Activated T-helper 1 cell treated with anti-CD3 and anti-CD28 coated beads, Interleukin-12 subunit alpha, Interleukin-12 subunit beta, Interleukin-2, Interleukin-4 antibody, amounts not matched to agents 30 ng/mL and 10 ng/mL and 1 ng/mL, durations not matched to agents 14 hours and 24 hours and 36 hours (primary cell): ENCODE results near the gene CEP89. TPM values are rescaled to one million over a fixed set of nuclear protein-coding genes. Genes with fewer than 3 reads are reported as not detected.
"Not testable (repeated sequence)": the region's sequence is repeated elsewhere in the genome, so short reads cannot be mapped to it uniquely, and the experiment has no call there.

ENCODE experiments used
- DNase-seq: peaks from one replicate; pipeline ENCODE4 v3.0.0; 2021; ENCODE audit warnings: low spot score
- H3K27ac Mint-ChIP-seq: one replicate; pipeline ENCODE4 v1.8.0; 2021; ENCODE audit warnings: mild to moderate bottlenecking, mixed read lengths
- H3K27me3 Mint-ChIP-seq: one replicate; pipeline ENCODE4 v1.8.0; 2022; ENCODE audit warnings: mild to moderate bottlenecking, moderate library complexity, mixed read lengths; ENCODE audit not compliant: insufficient read depth
- H3K36me3 Mint-ChIP-seq: one replicate; pipeline ENCODE4 v1.8.0; 2021; ENCODE audit warnings: low read depth, mixed read lengths
- H3K4me1 Mint-ChIP-seq: one replicate; pipeline ENCODE4 v1.8.0; 2021; ENCODE audit warnings: low read depth, mixed read lengths
- H3K4me3 Mint-ChIP-seq: one replicate; pipeline ENCODE4 v1.8.0; 2021; ENCODE audit warnings: mild to moderate bottlenecking, moderate library complexity, mixed read lengths
- H3K9me3 Mint-ChIP-seq: one replicate; pipeline ENCODE4 v1.8.0; 2021; ENCODE audit warnings: mixed read lengths
- intact Hi-C: fragments of 100-400 bp; cut with micrococcal nuclease; formaldehyde crosslinking; loops from one replicate; pipeline ENCODE4 v1.15.1; 2024
- total RNA-seq: library from RNA; stranded (reverse); gene quantifications from 2 replicates; pipeline ENCODE4 v1.2.3, GENCODE V29; 2022

The CEP89 gene
- total RNA-seq, 1 donor from 2014 or later: 15.5 TPM

- H3K4me1 Mint-ChIP-seq: peaks cover 5% of the 10 kb centered on the region
- H3K27ac Mint-ChIP-seq: no peak overlapping the region
- H3K36me3 Mint-ChIP-seq: no peaks in the 10 kb centered on the region
- no peaks in the 10 kb centered on the region for H3K9me3 Mint-ChIP-seq
- intact Hi-C loops: no loop called here
- H3K4me3 Mint-ChIP-seq: no peak overlapping the region
- no peaks in the 10 kb centered on the region for H3K27me3 Mint-ChIP-seq
- no peak for DNase-seq
Measured at GRCh38 chr19:32988724-32989123, 17.0 kb upstream of the CEP89 start.

GRCh38 chr19:32988254-32988653, 16.5 kb upstream of the CEP89 start:
- H3K9me3 Mint-ChIP-seq, intact Hi-C loops, H3K4me1 Mint-ChIP-seq, DNase-seq, H3K4me3 Mint-ChIP-seq, H3K27ac Mint-ChIP-seq, H3K36me3 Mint-ChIP-seq, H3K27me3 Mint-ChIP-seq: not testable (repeated sequence)

GRCh38 chr19:32982488-32982887, 10.7 kb upstream of the CEP89 start:
- DNase-seq, H3K36me3 Mint-ChIP-seq, H3K4me1 Mint-ChIP-seq, intact Hi-C loops, H3K4me3 Mint-ChIP-seq, H3K9me3 Mint-ChIP-seq, H3K27me3 Mint-ChIP-seq, H3K27ac Mint-ChIP-seq: not testable (repeated sequence)

GRCh38 chr19:32979807-32980206, 8.0 kb upstream of the CEP89 start:
- not testable (repeated sequence) for DNase-seq, H3K9me3 Mint-ChIP-seq, H3K27me3 Mint-ChIP-seq, H3K27ac Mint-ChIP-seq, H3K4me1 Mint-ChIP-seq, H3K4me3 Mint-ChIP-seq, H3K36me3 Mint-ChIP-seq
- intact Hi-C loops: loop anchor here (10.0 kb wide), 1 partner anchor 185 kb away; no protein-coding TSS in a partner anchor

GRCh38 chr19:32977813-32978212, 6.1 kb upstream of the CEP89 start:
- not testable (repeated sequence) for H3K27me3 Mint-ChIP-seq, H3K4me3 Mint-ChIP-seq, H3K9me3 Mint-ChIP-seq, H3K36me3 Mint-ChIP-seq, DNase-seq, H3K4me1 Mint-ChIP-seq, H3K27ac Mint-ChIP-seq
- intact Hi-C loops: loop anchor here (10.0 kb wide), 1 partner anchor 183 kb away; no protein-coding TSS in a partner anchor

GRCh38 chr19:32977280-32977679, 5.5 kb upstream of the CEP89 start:
- no peak overlapping the region for H3K4me3 Mint-ChIP-seq
- H3K27me3 Mint-ChIP-seq: no peaks in the 10 kb centered on the region
- intact Hi-C loops: loop anchor here (10.0 kb wide), 1 partner anchor 182 kb away; no protein-coding TSS in a partner anchor
- no peaks in the 10 kb centered on the region for H3K9me3 Mint-ChIP-seq
- peaks cover 9% of the 10 kb centered on the region for H3K4me1 Mint-ChIP-seq
- no peak for DNase-seq
- H3K36me3 Mint-ChIP-seq: peaks cover 8% of the 10 kb centered on the region
- no peak overlapping the region for H3K27ac Mint-ChIP-seq

- H3K27me3 Mint-ChIP-seq: no peaks in the 10 kb centered on the region
- H3K4me1 Mint-ChIP-seq: peaks cover 9% of the 10 kb centered on the region
- no peaks in the 10 kb centered on the region for H3K9me3 Mint-ChIP-seq
- intact Hi-C loops: loop anchor here (10.0 kb wide), 1 partner anchor 182 kb away; no protein-coding TSS in a partner anchor
- peaks cover 8% of the 10 kb centered on the region for H3K36me3 Mint-ChIP-seq
- H3K4me3 Mint-ChIP-seq: no peak overlapping the region
- H3K27ac Mint-ChIP-seq: no peak overlapping the region
- peak; percentile 48 for DNase-seq
Measured at GRCh38 chr19:32976223-32976805, 4.6 kb upstream of the CEP89 start.

GRCh38 chr19:32971012-32971595, 654 bp downstream of the CEP89 start:
- H3K9me3 Mint-ChIP-seq: no peaks in the 10 kb centered on the region
- H3K27me3 Mint-ChIP-seq: no peaks in the 10 kb centered on the region
- H3K27ac Mint-ChIP-seq: peak overlapping the region; percentile 86
- intact Hi-C loops: loop anchor here (5.0 to 10.0 kb wide), 3 partner anchors 91 to 564 kb away; partner anchors contain the start of genes DPY19L3 and RHPN2
- DNase-seq: no peak
- peak overlapping the region; percentile 96 for H3K4me3 Mint-ChIP-seq
- H3K36me3 Mint-ChIP-seq: peaks cover 5% of the 10 kb centered on the region
- peaks cover 11% of the 10 kb centered on the region for H3K4me1 Mint-ChIP-seq

GRCh38 chr19:32969549-32969948, 2.2 kb downstream of the CEP89 start:
- DNase-seq: no peak
- Mint-ChIP-seq H3K36me3 (peaks cover under 1% of the 10 kb centered on the region), H3K4me3 (no peak overlapping the region), H3K9me3 (no peaks in the 10 kb centered on the region), H3K4me1 (peaks cover 6% of the 10 kb centered on the region), H3K27ac (no peak overlapping the region), H3K27me3 (no peaks in the 10 kb centered on the region)
- intact Hi-C loops: no loop called here

GRCh38 chr19:32966750-32967149, 5.0 kb downstream of the CEP89 start:
- Mint-ChIP-seq H3K4me3 (no peak overlapping the region), H3K9me3 (no peaks in the 10 kb centered on the region), H3K4me1 (peaks cover 6% of the 10 kb centered on the region), H3K27me3 (no peaks in the 10 kb centered on the region), H3K36me3 (peaks cover 6% of the 10 kb centered on the region), H3K27ac (no peak overlapping the region)
- intact Hi-C loops: no loop called here
- DNase-seq: no peak

GRCh38 chr19:32945260-32945659, 26.5 kb downstream of the CEP89 start:
- no peak overlapping the region for H3K27ac Mint-ChIP-seq

GRCh38 chr19:32941273-32941672, 30.5 kb downstream of the CEP89 start:
- H3K27ac Mint-ChIP-seq, DNase-seq, H3K36me3 Mint-ChIP-seq, H3K4me1 Mint-ChIP-seq, H3K9me3 Mint-ChIP-seq, intact Hi-C loops, H3K4me3 Mint-ChIP-seq, H3K27me3 Mint-ChIP-seq: not testable (repeated sequence)

More at GRCh38 chr19:32945260-32945659, 26.5 kb downstream of the CEP89 start:
- Mint-ChIP-seq H3K36me3 (peaks cover 20% of the 10 kb centered on the region), H3K4me3 (no peak overlapping the region), H3K27me3 (no peaks in the 10 kb centered on the region), H3K4me1 (no peaks in the 10 kb centered on the region), H3K9me3 (no peaks in the 10 kb centered on the region)
- intact Hi-C loops: no loop called here
- no peak for DNase-seq

GRCh38 chr19:32936065-32936464, 35.7 kb downstream of the CEP89 start:
- H3K9me3 Mint-ChIP-seq: no peaks in the 10 kb centered on the region
- H3K36me3 Mint-ChIP-seq: peaks cover under 1% of the 10 kb centered on the region
- no peaks in the 10 kb centered on the region for H3K4me1 Mint-ChIP-seq
- DNase-seq: no peak
- H3K27ac Mint-ChIP-seq: no peak overlapping the region
- intact Hi-C loops: no loop called here
- no peaks in the 10 kb centered on the region for H3K27me3 Mint-ChIP-seq
- no peak overlapping the region for H3K4me3 Mint-ChIP-seq
